Psoas muscle (tissue), 8 donors: ENCODE measurements around the gene ABCB9. TPM values are rescaled to one million over a fixed set of nuclear protein-coding genes. Genes with fewer than 3 reads are reported as not detected.

Experiments
- ATAC-seq, 4 donors: fragments of 200-7000 bp; cut with Tn5 transposase; one replicate each; pipeline ENCODE4 v1.9.1; 2020; ENCODE audit warnings: moderate library complexity in 3 of 4, mild to moderate bottlenecking in 2 of 4
- DNase-seq, 2 donors: peaks; one replicate each; pipeline ENCODE4 v3.0.0-alpha.2; 2020
- H3K27ac ChIP-seq: fragments of 200-600 bp; one replicate; pipeline ENCODE4 v1.8.0; 2022
- H3K27me3 ChIP-seq, 3 donors: fragments of 200-600 bp in 1 of 3; one replicate each; pipeline versions ENCODE4 v1.6.1 to v1.8.0; 2013 to 2022; ENCODE audit warnings: low read length in 2 of 3, mild to moderate bottlenecking in 2 of 3, moderate library complexity in 1 of 3; ENCODE audit not compliant: insufficient read depth in 3 of 3
- H3K36me3 ChIP-seq, 2 donors: fragments of 200-600 bp in 1 of 2; one replicate each; pipeline versions ENCODE4 v1.6.1 to v1.8.0; 2013 to 2022; ENCODE audit warnings: low read depth in 1 of 2, mild to moderate bottlenecking in 1 of 2, moderate library complexity in 1 of 2; ENCODE audit not compliant: insufficient read depth in 1 of 2
- H3K4me1 ChIP-seq: fragments of 200-600 bp; one replicate; pipeline ENCODE4 v1.8.0; 2022
- H3K4me3 ChIP-seq: fragments of 200-600 bp; one replicate; pipeline ENCODE4 v1.8.0; 2022; ENCODE audit warnings: mild to moderate bottlenecking
- H3K9me3 ChIP-seq: fragments of 200-600 bp; one replicate; pipeline ENCODE4 v1.8.0; 2022
- CTCF ChIP-seq: fragments of 200-600 bp; IDR thresholded peaks from one replicate; pipeline ENCODE4 v1.8.0; 2022; ENCODE audit warnings: antibody characterized with exemption
- WGBS, 3 donors: extraction: QIAGEN DNeasy Blood & Tissue Kit; methylation state at CpG; one replicate each; pipeline versions ENCODE4 v1.1.6 to v1.1.7; 2013; 5-methylcytosine and 5-hydroxymethylcytosine counted together
- intact Hi-C, 2 donors: fragments of 100-400 bp; cut with DNase I; formaldehyde crosslinking; loops; one replicate each; pipeline versions ENCODE4 v1.11.0 to v1.14.2; 2022
- polyA plus RNA-seq, 3 donors: library from polyadenylated mRNA; stranded (reverse); fragments of 200-250 nt; gene quantifications; one replicate each; pipeline ENCODE4 v1.2.3, GENCODE V29; 2013
- total RNA-seq, 4 donors: library from RNA; stranded (reverse); fragmentation: NEBNext Ultra II Directional in 2 of 4; extraction: Animal tissue kit (Norgen Biotek cat#: 25700) in 2 of 4; gene quantifications; one replicate each; pipeline versions ENCODE4 v1.2.1 to v1.2.4, GENCODE V29; 2021 to 2023
- donor health status: healthy with polysubstance abuse.
- donor health status: DM: no; HTN: no; CAD: no; lungs with moderate emphysema.
- donor health status: Bipolar disorder and iron deficiency.
- donor health status: healthy.
- donor health status: DM: yes; HTN: yes; CAD: no.
- donor health status: DM: no; HTN: no; CAD: no.
- donor health status: DM: no; HTN: no; CAD: no.
- donor health status: DM: yes; HTN: yes; CAD: no.

The ABCB9 gene
- total and polyA plus RNA-seq, 7 donors, result 0.47 to 1.1 (median 0.62) TPM

- Histone ChIP-seq H3K27me3 (no peaks in the 10 kb centered on the region), H3K4me1 (peaks cover 36% of the 10 kb centered on the region), H3K9me3 (no peaks in the 10 kb centered on the region), H3K36me3 (peaks cover 0 to 9% of the 10 kb centered on the region in 2 donors), H3K4me3 (peak overlapping the region; percentile 81), H3K27ac (peak overlapping the region; percentile 95)
- TF ChIP-seq CTCF, result no peak
- DNase-seq (no peak), ATAC-seq (no peak)
- intact Hi-C loops, result loop anchor here in 1 of 2 donors (5.0 kb wide), 1 partner anchor 256 kb away; the partner anchor contains the start of genes MPHOSPH9 and MTRFR
- 3 to 16% (median 4%) methylated on average over 8 of the region's 8 CpGs for WGBS, 3 donors
Measured at GRCh38 chr12:122975790-122976647, 9.8 kb upstream of the ABCB9 start.

- DNase-seq, result peak; percentile 93 to 96
- TF ChIP-seq CTCF, result no peak
- H3K27ac ChIP-seq, result peak within 1 kb of the TSS; percentile 95
- H3K9me3 ChIP-seq, result no peaks in the 10 kb centered on the region
- ATAC-seq, result peak; percentile 93 to 96 (median 93)
- no peaks in the 10 kb centered on the region for H3K27me3 ChIP-seq
- H3K4me1 ChIP-seq, result peaks cover 35% of the 10 kb centered on the region
- WGBS, 3 donors, result 0% methylated on average over 65 to 66 of the region's 66 CpGs
- H3K4me3 ChIP-seq, result peak within 1 kb of the TSS; percentile 81
- peaks cover 0 to 9% of the 10 kb centered on the region in 2 donors for H3K36me3 ChIP-seq
- intact Hi-C loops, result loop anchor here in 1 of 2 donors (5.0 kb wide), 1 partner anchor 257 kb away; the partner anchor contains the start of genes MPHOSPH9 and MTRFR
Measured at GRCh38 chr12:122974892-122975789, 8.9 kb upstream of the ABCB9 start, which contains the start of gene OGFOD2. OGFOD2 (plus strand) TSS chr12:122975244; CDS start chr12:122975252, 8 bp downstream.

GRCh38 chr12:122974274-122974891 lies 8.1 kb upstream of the ABCB9 start:
- no peaks in the 10 kb centered on the region for H3K27me3 ChIP-seq
- H3K4me3 ChIP-seq, result peak overlapping the region; percentile 81
- intact Hi-C loops, result no loop called here
- peaks cover 0 to 9% of the 10 kb centered on the region in 2 donors for H3K36me3 ChIP-seq
- no peaks in the 10 kb centered on the region for H3K9me3 ChIP-seq
- peaks cover 27% of the 10 kb centered on the region for H3K4me1 ChIP-seq
- TF ChIP-seq CTCF, result no peak
- DNase-seq (peak; percentile 98), ATAC-seq (peak; percentile 96 to 97 (median 96))
- peak overlapping the region; percentile 95 for H3K27ac ChIP-seq
- WGBS, 3 donors, result 0 to 1% (median 0%) methylated on average over 32 of the region's 32 CpGs

GRCh38 chr12:122969676-122970075 lies 3.4 kb upstream of the ABCB9 start:
- Histone ChIP-seq H3K9me3 (no peaks in the 10 kb centered on the region), H3K27ac (no peak overlapping the region), H3K4me1 (peaks cover 18% of the 10 kb centered on the region), H3K27me3 (no peaks in the 10 kb centered on the region), H3K4me3 (no peak overlapping the region), H3K36me3 (no peaks in the 10 kb centered on the region)
- ATAC-seq (no peak), DNase-seq (no peak)
- no peak for TF ChIP-seq CTCF
- intact Hi-C loops, result no loop called here
- 42 to 50% (median 45%) methylated on average over 4 of the region's 4 CpGs for WGBS, 3 donors
